ENCODE results near the gene MAGEA9. TPM values are rescaled to one million over a fixed set of nuclear protein-coding genes. Genes with fewer than 3 reads are reported as not detected.

MAGEA9 gene
- polyA plus RNA-seq, 1 donor from 2014 or later, result not detected

DNA sequence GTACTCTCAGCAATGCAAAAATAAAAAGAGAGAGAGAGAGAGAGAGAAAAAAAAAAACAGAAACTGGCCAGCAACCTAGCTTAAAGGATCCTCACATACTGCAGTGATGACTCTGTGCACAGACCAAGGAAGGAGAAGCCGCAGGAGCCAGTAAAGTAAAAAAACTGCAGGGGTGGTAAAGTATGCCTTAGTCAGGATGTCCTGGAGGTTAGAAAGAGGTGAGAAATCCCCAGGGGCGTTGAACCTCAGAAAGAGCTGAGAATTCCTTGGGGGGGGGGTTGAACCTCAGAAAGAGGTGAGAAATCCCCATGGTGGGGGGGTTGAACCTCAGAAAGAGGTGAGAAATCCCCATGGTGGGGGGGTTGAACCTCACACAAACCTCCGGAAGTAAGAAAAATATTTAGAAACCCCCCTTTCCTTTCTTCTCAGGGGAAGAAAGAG, 48.0 kb downstream of the MAGEA9 start:
- no peak for TF ChIP-seq TAF1 (IDR thresholded peaks at IDR 0.05; ENCODE audit: low read depth)
- no peak for TF ChIP-seq POLR2AphosphoS5 (IDR thresholded peaks at IDR 0.05)
- TF ChIP-seq SMC3 (conservative IDR thresholded peaks at IDR 0.05; ENCODE audit: poor library complexity), result no peak
- no peak for TF ChIP-seq MXI1 (conservative IDR thresholded peaks at IDR 0.05; ENCODE audit: poor library complexity, severe bottlenecking)
- no peak for TF ChIP-seq EP300 (conservative IDR thresholded peaks at IDR 0.05; ENCODE audit: poor library complexity, severe bottlenecking)
- TF ChIP-seq, protein P1, sequence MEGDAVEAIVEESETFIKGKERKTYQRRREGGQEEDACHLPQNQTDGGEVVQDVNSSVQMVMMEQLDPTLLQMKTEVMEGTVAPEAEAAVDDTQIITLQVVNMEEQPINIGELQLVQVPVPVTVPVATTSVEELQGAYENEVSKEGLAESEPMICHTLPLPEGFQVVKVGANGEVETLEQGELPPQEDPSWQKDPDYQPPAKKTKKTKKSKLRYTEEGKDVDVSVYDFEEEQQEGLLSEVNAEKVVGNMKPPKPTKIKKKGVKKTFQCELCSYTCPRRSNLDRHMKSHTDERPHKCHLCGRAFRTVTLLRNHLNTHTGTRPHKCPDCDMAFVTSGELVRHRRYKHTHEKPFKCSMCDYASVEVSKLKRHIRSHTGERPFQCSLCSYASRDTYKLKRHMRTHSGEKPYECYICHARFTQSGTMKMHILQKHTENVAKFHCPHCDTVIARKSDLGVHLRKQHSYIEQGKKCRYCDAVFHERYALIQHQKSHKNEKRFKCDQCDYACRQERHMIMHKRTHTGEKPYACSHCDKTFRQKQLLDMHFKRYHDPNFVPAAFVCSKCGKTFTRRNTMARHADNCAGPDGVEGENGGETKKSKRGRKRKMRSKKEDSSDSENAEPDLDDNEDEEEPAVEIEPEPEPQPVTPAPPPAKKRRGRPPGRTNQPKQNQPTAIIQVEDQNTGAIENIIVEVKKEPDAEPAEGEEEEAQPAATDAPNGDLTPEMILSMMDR (IDR thresholded peaks at IDR 0.05; ENCODE audit: poor library complexity, severe bottlenecking), result no peak
- TF ChIP-seq, protein P2, sequence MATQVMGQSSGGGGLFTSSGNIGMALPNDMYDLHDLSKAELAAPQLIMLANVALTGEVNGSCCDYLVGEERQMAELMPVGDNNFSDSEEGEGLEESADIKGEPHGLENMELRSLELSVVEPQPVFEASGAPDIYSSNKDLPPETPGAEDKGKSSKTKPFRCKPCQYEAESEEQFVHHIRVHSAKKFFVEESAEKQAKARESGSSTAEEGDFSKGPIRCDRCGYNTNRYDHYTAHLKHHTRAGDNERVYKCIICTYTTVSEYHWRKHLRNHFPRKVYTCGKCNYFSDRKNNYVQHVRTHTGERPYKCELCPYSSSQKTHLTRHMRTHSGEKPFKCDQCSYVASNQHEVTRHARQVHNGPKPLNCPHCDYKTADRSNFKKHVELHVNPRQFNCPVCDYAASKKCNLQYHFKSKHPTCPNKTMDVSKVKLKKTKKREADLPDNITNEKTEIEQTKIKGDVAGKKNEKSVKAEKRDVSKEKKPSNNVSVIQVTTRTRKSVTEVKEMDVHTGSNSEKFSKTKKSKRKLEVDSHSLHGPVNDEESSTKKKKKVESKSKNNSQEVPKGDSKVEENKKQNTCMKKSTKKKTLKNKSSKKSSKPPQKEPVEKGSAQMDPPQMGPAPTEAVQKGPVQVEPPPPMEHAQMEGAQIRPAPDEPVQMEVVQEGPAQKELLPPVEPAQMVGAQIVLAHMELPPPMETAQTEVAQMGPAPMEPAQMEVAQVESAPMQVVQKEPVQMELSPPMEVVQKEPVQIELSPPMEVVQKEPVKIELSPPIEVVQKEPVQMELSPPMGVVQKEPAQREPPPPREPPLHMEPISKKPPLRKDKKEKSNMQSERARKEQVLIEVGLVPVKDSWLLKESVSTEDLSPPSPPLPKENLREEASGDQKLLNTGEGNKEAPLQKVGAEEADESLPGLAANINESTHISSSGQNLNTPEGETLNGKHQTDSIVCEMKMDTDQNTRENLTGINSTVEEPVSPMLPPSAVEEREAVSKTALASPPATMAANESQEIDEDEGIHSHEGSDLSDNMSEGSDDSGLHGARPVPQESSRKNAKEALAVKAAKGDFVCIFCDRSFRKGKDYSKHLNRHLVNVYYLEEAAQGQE (IDR thresholded peaks at IDR 0.05; ENCODE audit: borderline replicate concordance), result no peak
- TF ChIP-seq EZH2 (IDR thresholded peaks at IDR 0.05; ENCODE audit: borderline replicate concordance, insufficient read depth, low read length, poor library complexity, severe bottlenecking), result no peak
- TF ChIP-seq RAD21 (conservative IDR thresholded peaks at IDR 0.05), result no peak
- no peak overlapping the region for H3K9ac ChIP-seq (ENCODE audit: low read length)
- H3K4me2 ChIP-seq (ENCODE audit: low read length), result no peak overlapping the region
- H3K9me2 ChIP-seq (ENCODE audit: insufficient read depth, low read length), result no peaks in the 10 kb centered on the region
- no peaks in the 10 kb centered on the region for H3K9me3 ChIP-seq (ENCODE audit: low read length)
- H3K79me2 ChIP-seq (replicated peaks; ENCODE audit: insufficient read depth, low read length), result no peaks in the 10 kb centered on the region
- H3K4me3 ChIP-seq (ENCODE audit: low read length), result no peak overlapping the region
- H3K36me3 ChIP-seq (ENCODE audit: insufficient read depth, low read length), result no peaks in the 10 kb centered on the region
- no peak overlapping the region for H3K27ac ChIP-seq (ENCODE audit: low read length)
- H3K27me3 ChIP-seq (ENCODE audit: insufficient read depth, low read depth, low read length), result no peaks in the 10 kb centered on the region
- H2AFZ ChIP-seq (ENCODE audit: low read depth, low read length), result no peak overlapping the region
- H3F3A ChIP-seq (ENCODE audit: insufficient read depth, low read length, poor library complexity, severe bottlenecking), result no peaks in the 10 kb centered on the region
- H4K20me1 ChIP-seq (ENCODE audit: insufficient read depth), result no peaks in the 10 kb centered on the region

DNA sequence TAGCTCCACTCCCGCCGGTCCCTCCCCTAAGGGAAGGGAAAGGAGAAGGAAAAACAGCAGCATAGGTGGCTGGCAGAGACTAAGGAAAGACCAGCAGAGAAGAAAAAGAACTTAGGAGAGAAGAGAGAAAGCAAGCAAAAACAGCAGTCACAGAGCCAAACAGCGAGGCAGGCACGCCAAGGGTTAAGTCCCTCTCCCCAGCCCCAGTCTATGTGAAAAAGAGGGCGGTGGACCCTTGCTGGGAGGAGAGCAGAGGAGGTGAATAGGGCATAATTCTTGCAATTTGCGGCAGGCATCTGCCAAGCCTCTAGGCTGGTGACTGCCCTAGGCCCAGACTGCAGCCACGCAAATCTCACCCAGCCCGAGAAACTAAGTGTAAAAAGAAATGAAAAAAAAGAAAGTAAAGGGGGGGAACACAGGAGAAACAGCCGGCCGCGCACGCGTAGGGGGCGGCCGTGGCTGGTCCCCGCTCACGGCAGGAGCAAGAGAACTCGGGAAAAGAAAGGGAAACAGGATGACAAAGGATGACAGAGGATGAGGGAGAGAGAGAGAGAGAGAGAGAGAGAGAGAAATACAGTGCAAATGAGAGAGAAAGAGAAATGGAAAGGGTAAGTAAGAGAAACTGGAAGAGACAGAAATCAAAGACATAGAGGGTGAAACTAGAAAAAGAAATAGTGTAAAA, 48.6 kb downstream of the MAGEA9 start:
- Histone ChIP-seq H3K27me3 (ENCODE audit: insufficient read depth, low read depth, low read length) (no peaks in the 10 kb centered on the region), H3K27ac (ENCODE audit: low read length) (no peak overlapping the region), H3K4me3 (ENCODE audit: low read length) (peak overlapping the region; percentile 53), H3K36me3 (ENCODE audit: insufficient read depth, low read length) (no peaks in the 10 kb centered on the region), H3K4me2 (ENCODE audit: low read length) (no peak overlapping the region), H3K79me2 (replicated peaks; ENCODE audit: insufficient read depth, low read length) (no peaks in the 10 kb centered on the region), H3K9ac (ENCODE audit: low read length) (no peak overlapping the region), H3F3A (ENCODE audit: insufficient read depth, low read length, poor library complexity, severe bottlenecking) (no peaks in the 10 kb centered on the region), H3K9me2 (ENCODE audit: insufficient read depth, low read length) (no peaks in the 10 kb centered on the region), H2AFZ (ENCODE audit: low read depth, low read length) (no peak overlapping the region), H4K20me1 (ENCODE audit: insufficient read depth) (no peaks in the 10 kb centered on the region), H3K9me3 (ENCODE audit: low read length) (no peaks in the 10 kb centered on the region)
- TF ChIP-seq MXI1 (conservative IDR thresholded peaks at IDR 0.05; ENCODE audit: poor library complexity, severe bottlenecking), result no peak
- TF ChIP-seq, protein P2 (IDR thresholded peaks at IDR 0.05; ENCODE audit: borderline replicate concordance), result no peak
- no peak for TF ChIP-seq TAF1 (IDR thresholded peaks at IDR 0.05; ENCODE audit: low read depth)
- TF ChIP-seq EZH2 (IDR thresholded peaks at IDR 0.05; ENCODE audit: borderline replicate concordance, insufficient read depth, low read length, poor library complexity, severe bottlenecking), result no peak
- no peak for TF ChIP-seq EP300 (conservative IDR thresholded peaks at IDR 0.05; ENCODE audit: poor library complexity, severe bottlenecking)
- no peak for TF ChIP-seq SMC3 (conservative IDR thresholded peaks at IDR 0.05; ENCODE audit: poor library complexity)
- no peak for TF ChIP-seq POLR2AphosphoS5 (IDR thresholded peaks at IDR 0.05)
- TF ChIP-seq, protein P1 (IDR thresholded peaks at IDR 0.05; ENCODE audit: poor library complexity, severe bottlenecking), result no peak
- no peak for TF ChIP-seq RAD21 (conservative IDR thresholded peaks at IDR 0.05)
